Globus pallidus (tissue), 1 donor: ENCODE data around the gene ANK2.
A peak's percentile ranks its signal among the peaks of the same experiment; 100 is the strongest.

ENCODE experiments used
- DNase-seq: peaks from one replicate; pipeline ENCODE4 v3.0.0-alpha.2; 2015; ENCODE audit warnings: low spot score

ANK2 gene

DNA sequence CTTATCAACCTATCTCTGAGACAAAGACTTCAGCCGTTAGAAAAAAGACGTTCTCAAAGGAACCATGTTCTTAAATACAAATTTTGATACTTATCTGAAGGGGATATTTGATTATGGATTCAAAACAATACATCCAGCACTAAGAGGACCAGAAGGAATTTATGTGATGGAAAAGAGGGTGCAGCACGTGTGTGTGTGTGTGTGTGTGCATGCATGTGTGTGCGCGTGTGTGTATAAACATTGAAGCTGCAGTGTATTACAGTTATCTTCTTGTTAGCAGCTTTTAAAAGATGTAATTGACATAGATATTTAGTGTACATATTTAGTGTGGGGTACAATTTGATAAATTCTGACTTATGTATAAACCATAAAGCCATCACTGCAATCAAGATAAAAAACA is 44.9 kb downstream of the ANK2 start:
- no peak for DNase-seq

DNA sequence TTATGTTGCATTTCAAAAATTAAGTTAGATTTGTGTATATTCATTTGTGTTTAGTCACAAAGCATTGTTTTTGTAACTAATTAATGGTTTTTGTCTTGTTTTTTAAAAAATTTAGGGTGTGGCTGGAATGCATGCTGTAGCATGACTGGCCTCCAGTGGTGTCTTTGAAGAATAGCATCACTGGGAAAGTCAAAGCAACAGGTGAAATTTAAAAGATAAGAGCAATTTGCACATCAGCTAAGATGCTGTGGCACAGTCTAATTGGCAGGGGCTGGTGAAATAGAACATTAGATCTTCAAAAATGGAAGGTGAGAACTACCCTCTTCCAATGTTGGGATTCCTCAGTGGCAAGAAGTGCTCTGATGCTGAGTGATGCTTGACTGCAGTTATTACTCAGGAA is 45.3 kb downstream of the ANK2 start:
- no peak for DNase-seq

DNA sequence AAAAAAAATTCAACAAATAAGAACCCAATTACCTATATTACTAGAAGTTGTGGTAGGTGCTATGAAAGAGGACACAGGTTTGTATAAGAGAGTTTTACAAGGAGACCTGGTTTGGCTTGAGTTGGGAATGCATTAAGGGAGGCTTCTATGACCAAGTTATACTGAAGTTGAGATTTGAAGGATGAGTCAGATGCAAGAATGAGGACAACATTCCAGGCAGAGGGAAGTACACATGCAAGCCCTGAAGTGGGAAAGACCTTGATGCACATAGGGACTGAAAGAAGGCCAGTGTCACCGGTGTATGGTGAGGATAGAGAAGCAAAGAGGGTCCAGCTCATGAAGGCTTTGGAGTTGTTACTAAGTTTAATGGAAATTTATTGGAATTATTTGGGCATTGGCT is 52.2 kb downstream of the ANK2 start:
- no peak for DNase-seq

DNA sequence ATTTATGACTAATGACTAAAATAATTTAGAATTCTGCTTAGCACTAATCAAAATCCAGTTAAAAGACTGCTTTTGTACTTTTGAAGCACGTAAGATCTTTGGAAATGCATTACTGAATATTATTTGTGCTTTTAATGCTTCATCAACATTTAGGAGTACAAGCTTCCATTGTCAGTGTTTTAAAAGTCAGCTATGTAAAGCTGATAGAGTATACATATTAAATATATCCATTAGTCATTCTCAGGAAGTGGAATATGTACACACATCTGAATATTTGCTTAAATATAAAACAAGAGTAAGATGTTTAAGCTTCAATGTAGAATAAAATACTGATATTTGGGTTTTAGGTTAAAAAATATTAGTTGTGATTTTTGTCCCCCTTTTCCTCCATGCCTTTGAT is 54.1 kb downstream of the ANK2 start:
- DNase-seq = no peak

DNA sequence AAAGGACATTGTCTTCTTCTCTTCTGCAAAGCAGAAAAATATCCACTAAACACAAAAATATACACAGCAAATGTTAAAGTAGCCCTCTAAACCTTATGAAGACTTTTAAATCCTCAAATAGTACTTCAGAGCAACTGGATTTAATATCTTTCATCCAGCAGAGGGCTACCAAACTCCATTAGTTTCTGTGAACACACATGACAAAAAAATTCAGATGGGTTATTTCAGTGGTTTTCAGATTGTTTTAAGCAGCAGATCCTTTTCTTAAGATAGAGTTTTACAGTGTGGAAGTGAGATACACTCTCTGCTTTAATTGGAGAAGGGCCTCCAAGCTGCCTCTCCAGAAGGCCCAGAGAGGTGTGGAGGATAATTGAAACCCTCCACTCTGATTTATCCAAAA is 56.7 kb downstream of the ANK2 start:
- peak; percentile 72 for DNase-seq

DNA sequence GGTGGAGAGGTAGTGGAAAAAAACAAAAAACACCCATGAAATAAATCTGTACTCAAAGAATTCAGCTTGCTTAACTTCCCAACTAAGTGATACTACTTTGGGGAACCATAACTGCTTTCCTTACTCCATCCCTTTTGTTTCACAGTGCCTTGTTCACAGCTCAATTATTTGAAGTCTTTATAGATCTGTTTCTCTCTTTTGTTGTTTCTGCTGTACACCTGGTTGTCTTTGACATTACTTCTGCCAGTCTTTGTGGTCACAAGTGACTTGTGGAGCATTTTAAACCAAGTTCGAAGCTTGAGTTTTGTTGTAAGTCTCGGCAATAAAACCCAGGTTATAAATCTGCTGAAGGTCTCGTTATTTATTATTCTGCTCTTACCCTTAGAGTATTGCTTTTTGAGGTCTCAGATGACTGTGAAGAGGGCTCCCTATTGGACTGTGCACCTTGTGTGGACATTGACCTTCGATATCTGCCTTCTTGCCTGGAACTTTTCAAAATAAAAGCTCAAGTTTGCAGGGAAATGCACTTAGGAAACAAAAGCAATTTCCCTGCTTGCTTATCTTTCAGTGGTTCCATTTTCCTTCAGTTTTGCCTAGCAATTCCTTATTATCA is 59.8 kb downstream of the ANK2 start:
- no peak for DNase-seq

DNA sequence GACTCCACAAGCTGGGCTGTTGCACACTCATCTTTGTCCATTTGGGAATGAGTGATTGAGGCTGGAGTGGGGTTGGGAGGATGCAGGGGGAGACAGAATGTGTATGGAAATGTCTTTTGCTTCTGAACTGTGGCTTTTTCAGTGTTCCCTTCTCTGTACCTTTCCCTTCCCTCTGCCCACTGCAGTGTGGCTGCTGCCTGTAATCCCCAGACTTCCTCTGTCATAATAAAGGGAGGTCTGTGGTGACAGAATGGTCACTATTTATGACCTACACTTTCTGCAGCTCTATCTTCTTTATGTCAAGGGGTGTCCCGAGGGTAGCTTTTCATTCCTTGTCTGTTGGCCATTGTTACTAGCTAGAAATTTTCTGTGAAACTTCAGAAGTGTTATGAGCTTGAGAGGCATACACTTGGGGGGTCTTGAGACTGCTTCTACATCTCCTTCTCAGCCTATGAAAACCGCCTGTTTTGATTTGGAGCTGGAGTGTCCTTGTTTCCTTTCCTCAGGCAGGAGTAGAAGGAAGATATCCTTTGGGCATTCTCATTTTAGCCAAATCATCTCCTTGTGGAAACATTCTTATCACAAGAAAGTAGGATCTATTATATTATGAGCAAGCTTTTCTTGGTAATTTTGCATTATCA is 63.0 kb downstream of the ANK2 start:
- no peak for DNase-seq

DNA sequence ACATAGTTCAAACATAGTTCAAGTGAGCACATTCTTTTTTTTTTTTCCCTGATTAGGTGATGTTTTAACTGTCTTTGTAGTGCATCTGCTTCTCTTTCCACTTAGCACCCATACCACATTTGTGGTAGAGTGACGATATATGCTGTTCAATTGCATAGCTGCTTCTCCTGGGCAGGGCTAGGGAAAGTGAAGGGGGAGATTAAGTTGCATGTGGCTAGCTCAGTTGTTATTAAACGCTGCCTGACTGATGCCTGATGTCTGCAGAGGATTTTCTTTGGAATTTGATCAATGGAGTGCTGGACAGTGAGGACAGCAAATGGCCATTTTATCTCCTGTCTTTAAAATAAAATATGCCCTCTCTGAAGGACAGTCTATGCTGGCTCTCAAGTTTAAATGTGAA is 63.7 kb downstream of the ANK2 start:
- DNase-seq = no peak

DNA sequence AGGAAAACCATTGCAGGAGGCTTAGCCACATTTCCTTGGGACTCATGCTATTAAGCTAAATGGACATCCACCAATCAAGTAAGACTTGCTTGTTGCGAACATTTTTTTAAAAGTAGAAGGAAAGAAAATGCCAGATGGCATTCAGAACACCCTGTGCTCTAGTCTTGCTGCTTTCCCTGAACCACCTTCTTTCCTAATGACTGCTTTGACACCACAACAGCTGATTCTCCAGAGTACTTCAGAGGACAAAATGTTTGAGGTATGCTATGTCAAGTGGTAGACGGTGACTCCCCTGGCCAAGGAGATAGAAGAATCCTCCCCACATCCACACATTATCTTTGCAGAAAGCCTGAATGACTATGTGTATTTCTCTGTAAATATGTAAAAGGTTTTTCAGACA is 65.4 kb downstream of the ANK2 start:
- no peak for DNase-seq

DNA sequence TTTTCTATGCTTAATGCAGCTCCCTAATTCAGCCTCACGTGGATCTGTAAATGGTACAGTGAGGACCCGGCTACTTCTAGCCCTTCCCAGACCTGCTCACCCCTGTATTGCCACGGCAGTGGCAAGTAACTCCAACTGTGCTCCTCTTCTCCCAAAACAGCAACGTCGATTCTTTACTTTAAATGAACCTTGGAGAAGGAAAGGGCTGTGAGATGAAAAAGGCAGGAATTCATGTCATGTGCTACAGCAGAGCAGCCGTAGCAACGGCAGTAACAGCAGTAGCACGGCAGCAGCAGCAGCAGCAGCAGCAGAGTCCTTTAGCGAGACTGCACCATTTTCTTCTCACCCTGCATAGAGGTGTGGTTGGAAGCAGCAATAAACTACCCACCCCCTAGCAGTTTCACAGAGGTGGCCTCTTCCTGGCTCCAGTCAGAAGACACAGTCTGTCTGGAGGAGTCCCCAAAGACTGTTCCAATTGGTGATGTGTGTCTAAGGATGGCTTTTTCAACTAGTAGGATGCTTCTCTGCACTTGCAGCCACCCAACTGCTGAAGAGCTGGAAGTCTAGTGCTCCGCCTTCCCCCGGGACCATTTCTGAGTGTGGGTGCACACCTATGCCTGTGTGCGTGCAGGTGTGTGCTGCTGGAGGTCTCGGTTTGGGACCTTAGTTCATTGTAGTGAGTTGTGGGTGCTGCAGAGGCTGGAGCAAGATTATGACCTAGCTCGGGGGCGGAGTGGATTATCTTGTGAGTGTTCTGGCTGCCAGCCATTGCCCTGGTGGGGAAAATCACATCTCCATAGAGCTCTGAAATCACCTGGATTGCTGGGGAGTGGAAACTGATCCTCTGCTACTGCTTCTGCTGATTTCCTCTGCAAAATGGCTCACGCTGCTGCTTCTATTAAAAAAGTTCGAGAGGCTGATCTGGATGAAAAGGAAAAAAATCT is 67.2 kb downstream of the ANK2 start:
- DNase-seq = no peak

DNA sequence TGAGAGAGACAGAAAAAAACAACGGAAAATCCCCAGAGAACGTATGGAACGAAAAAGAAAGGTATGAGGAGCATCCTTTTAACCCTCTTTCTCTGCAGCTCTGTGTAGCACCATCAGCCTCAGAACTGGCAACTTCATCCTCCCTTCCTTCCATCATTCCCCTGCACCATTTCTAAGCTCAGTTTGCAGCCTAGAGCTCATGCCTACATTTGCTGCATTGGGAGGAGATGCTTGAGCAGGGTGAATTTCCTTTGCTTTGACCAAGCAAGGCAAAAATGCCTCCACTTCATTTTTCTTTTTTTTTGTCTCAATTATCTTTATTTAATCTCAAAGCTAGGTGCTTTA is 67.9 kb downstream of the ANK2 start:
- no peak for DNase-seq

DNA sequence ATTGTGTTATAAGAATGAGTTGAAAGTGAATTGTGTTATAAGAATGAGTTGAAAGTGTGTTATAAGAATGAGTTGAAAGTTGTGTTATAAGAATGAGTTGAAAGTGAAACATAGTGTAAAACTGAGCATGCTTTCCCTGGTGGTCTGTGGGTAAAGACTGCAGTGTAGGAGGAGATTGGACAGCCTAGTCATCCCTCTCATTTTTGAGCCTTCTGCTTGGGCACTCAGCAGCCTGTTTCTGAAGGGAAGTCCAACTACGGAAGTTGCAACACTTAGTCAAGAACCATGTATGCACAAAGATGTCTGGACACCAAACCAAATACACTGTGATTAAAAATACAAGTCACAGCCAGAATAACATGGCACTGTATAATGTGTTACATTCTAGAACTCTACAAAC is 72.6 kb downstream of the ANK2 start:
- no peak for DNase-seq

DNA sequence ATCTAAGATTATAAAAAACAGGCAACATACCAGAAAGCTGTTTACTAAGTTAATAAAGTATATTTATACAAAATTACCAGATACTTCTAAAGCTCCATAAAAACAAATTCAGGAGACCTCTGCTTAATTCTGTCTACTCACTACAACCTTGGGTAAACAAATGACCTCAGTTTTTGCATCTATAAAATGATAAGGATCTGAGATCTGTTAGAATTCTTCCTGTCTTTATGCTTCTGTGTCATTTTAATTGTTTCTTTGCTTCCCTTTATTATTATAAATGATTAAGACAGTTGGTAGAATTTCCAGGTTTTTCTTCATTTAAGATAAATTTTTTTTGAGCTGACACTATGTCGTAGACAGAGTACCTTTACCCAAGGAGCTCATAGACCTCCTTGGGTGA is 76.0 kb downstream of the ANK2 start:
- no peak for DNase-seq

DNA sequence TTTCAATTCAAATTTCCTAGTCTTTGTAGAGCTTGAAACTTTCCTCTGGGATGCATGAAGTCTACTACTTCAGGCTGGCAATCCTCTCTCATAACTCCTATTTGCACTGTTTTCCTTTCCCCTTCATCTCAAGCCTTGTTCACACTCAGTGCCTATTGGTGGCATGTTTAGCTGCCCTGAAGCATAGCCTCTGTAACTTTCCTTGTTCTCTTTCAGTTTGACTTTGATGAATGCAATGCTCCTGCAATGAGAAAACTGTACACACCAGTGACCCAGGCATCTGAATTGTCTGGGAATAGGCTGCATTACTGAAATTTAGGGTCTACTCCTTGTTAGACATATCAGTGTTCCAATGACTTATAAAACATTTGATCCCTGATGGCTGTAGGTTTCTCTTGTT is 81.7 kb downstream of the ANK2 start:
- no peak for DNase-seq

DNA sequence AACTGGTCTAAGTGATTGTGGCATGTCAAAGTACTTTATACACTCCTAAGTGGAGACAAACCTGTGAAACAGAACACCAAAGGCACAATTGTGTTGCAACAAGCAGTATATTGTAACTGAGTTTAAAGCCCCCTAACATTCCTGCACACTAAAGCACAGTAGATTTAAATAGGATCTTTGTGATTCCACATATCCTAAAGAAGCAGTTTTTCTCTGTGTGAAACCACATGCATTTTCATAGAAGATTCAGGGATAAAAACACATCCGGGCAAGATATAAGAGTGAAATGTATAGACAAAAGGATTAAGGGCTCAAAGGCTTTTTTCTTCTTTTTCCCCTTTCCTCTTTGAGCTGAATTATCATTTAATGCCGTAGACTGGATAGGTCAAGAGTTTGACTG is 82.2 kb downstream of the ANK2 start:
- no peak for DNase-seq

DNA sequence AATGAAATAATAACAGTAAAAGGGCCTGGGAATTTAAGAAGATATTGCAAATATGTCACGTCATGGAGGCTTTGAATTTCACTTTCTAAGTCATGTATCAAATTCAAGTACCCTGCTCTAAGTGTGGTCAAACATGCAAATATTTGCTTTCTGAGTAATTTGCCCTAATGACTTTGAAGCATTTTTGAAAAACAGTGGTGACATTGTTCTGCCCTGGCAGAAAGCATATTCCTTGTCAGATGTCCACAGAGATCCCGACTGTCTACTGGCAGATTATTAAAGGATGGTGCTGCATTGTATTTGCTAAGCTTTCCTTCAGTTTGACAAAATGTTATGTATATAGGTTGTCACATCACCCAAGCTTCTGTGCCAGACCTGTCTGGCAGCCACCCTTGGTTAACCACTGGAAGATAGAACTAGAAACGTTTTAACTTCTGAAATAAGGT is 92.5 kb downstream of the ANK2 start:
- peak; percentile 70 for DNase-seq

DNA sequence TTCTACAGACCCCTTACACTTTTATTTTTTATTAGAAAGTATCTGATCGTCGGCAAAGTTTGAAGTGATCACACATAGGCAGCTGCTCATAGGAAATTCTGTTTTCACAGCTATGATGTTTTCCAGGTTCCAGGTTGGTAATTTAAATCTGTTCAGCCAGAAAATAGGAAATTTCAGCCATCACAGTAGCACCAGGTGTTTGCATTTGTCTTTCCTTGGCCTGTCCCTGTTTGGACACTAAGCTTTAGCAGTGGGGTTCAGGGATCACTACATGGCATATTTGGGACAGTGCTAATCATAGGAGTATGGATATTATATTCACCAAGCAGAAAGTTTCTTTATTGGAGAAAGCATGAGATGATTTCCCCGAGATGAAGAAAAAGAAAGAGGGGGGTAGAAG is 92.9 kb downstream of the ANK2 start:
- no peak for DNase-seq

DNA sequence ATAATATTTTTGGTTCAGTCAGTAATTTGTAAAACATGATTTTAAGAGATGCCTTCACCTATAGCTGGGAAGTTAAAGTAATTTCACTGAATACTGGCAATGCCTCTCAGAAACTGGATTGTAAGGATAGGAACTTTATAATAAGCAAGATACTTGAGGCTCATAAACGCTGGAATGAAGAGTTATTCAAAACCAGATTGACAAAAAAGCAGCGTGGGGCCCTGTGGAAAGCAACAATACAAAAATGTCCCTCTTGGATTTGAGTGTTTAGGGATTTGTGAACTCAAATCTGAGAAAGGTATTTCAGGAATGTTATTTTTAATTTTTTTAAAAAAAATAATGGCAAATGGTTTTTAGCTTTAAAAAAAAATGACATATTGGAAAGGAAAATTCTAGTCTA is 94.6 kb downstream of the ANK2 start:
- no peak for DNase-seq

DNA sequence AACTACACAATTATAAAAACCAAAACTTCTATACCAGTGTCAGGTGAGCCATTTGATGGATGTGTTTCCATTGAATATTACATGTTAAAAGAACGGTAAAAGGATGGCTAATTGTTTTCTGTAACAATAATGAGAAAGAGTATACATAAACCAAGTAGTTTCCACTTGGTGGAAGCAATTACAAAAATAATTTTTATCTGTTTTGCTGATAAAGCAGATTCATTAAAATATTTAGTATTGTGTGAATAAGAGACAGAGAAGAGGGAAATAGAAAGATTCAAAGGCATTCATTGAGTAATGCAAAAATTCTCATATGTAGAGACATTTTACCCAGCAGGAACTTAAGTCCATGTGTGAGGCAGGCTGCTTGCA is 95.7 kb downstream of the ANK2 start:
- no peak for DNase-seq

DNA sequence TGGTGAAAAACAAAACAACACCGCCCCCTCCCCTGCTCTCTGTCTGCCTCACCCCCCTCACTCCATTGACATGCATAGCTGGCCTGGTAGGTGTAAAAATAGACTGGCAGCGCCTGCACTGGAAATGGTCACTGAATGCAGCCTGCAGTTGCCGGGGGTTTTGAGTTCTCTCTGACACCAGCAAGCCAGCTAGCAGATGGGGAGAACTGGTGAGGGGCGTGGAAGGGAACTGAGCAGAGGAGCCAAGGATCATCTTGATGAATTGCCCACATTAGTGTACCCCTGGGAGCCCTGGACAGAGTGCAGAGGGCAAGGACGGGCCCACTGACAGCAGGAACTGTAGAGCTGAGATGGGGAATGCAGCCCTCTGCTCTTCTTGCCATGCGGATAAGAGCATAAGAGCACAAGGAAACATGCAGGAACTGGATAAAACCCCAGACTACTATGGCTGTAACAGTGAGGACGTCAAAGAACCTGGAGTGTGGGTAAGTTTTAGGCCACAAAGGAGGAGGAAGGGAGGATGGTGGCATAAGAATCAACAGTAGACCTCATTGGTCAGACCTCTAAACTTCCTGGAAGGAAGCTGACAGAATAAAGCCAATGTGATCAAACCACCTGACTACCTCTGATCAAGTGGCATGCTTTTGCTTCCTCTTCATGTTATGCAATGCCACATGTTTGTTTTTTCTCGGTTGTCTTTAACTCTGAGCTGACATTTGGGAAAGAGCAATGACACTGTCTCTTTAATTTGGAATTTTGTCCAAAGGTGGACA is 96.3 kb downstream of the ANK2 start:
- peak; percentile 7 for DNase-seq

DNA sequence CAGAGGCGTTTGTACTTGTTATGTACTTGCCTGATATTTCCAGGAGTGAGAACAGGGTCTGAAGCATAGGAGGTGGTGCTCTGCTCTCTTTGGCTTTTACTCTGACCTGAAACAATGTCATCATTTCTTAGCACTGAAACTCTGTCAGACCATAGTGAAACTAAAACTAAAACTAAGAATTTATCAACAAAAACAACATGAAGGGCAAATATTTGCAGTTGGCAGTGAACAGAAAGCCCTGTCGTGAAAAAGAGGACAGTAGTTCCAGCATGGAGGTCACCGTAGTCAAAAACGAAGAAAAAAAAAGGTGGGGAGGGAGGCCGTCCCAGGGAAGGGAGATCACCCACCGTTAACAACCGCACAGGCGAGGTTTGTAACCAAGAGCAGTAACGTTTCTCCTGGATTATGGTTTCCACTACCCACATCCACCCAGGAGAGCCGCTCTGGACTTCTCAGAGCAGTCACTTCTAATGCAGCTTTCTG is 97.5 kb downstream of the ANK2 start:
- peak; percentile 4 for DNase-seq

DNA sequence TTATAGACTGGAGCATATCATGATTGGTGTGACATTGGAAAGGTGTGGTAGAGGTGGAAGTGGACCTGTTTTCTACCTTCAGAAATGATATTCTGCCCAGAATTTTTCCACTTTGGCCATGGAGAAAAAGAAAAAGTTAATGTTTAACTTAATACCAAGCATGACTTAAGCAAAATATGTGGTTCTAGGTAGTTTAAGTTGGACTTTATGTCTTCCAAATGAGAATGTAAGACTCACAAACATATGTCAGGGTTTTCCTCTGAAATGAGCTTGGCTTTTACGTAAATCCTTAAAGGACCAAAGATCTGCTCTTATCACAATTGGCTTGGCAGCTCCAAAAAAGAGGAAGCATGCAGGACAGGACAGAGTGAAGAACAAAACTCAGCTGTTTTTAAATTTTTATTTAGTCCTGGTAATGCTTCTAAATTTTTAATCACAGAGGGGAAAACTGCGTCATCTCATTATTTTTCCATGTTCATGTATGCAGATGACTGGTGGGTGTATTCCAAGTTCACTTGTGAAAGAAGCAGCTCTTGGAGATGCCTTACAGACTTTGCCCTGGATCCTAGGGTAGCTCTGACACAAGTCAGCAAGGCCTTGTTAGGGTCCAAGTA is 98.2 kb downstream of the ANK2 start:
- no peak for DNase-seq
